GM21529 (cell line): ENCODE measurements around the gene TSPEAR.
"Not testable (repeated sequence)": the region's sequence is repeated elsewhere in the genome, so short reads cannot be mapped to it uniquely, and the experiment has no call there.

Experiments used
- ATAC-seq: cut with Tn5 transposase; IDR thresholded peaks from one replicate; pipeline ENCODE4 v1.9.1; 2021; ENCODE audit not compliant: unreplicated experiment

The TSPEAR gene

DNA sequence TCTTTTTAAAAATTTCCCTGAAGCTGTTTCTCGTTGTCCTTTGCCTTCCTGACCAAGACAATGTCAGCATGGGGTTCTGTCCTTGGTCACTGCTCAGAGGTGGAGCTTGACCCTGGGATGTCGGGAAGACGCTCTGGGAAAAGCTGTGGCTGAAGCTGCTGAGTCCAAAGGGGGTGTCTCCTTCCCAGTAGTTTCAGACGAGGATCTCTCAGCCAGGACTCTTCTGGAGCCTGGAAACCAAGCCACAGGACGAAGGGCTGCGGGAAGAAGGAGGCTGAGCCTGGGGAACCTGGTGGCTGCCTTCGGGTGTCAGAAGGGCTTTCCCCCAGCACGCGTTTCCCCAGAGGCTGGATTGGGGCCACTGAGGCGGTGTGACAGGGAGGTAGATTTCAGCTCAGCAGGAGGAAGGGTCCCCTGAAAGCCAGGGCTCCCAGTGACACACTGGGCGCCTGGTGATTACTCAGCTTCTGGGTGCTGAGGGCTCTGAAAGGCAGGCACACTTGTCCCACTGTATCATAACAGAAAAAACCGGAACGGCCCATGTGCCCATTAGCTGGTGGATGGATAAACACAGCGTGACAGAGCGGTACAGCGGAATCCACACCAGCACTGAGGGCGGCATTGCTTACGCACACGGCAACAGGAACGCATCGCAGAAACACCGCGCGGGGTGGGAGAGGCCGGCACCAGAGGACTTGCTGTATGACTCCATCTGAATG, 24.4 kb downstream of the TSPEAR start:
- ATAC-seq, result no peak

DNA sequence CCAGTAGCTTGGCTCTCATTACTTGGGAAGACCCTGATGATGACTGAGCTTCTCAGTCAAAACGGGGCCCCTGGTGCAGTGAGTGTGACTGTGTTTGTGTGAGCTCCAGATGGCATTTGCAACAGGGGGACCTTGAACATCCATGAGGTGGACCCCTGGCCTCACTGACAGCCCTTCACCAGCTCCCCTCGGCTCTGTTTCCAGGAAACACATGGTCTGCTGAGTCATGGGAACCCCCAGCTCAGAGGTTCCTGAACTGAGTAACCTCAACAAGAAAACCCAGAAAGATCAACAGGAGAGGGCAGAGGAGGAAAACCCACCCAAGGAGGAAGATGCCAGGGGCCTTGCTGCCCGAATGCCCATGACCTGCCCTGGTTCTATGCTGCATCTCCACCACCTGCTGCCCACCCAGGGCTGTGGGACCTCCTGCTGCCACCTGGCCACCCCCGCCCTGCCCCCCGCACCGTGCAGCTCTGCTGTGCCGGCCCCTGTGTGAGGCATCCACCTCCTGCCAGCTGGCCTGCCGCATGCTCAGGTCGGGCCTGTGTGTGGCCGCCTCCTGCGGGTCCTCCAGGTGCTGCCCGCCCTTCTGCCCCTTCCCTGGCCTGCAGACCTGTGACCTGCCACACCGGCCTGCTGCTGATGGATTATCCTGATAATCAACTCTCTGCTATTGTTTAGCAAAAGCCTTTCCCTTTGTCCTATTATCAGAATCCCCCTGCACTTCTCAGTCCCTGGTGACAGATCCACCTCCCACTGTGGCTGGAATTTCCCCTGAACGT, 25.2 kb downstream of the TSPEAR start:
- ATAC-seq, result no peak

GRCh38 chr21:44685050-44685449, 26.3 kb downstream of the TSPEAR start:
- not testable (repeated sequence) for ATAC-seq

DNA sequence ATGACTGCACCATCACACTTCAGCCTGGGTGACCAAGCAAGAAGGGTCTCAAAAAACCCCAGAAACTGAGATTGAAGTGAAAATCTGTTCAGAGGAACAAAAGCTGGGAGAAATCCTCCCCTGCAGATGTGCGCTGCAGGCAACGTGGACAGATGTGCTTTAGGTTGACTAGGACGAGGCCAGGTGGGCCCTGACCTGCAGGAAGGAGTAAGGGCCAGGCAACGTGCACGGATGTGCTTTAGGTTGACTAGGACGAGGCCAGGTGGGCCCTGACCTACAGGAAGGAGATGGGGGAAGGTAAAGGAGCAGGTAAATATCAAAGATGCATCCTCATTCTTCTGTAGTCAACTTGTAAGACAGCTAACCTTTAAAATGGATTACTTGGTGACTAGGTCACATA, 26.9 kb downstream of the TSPEAR start:
- no peak for ATAC-seq

GRCh38 chr21:44684077-44684476, 27.3 kb downstream of the TSPEAR start:
- no peak for ATAC-seq

DNA sequence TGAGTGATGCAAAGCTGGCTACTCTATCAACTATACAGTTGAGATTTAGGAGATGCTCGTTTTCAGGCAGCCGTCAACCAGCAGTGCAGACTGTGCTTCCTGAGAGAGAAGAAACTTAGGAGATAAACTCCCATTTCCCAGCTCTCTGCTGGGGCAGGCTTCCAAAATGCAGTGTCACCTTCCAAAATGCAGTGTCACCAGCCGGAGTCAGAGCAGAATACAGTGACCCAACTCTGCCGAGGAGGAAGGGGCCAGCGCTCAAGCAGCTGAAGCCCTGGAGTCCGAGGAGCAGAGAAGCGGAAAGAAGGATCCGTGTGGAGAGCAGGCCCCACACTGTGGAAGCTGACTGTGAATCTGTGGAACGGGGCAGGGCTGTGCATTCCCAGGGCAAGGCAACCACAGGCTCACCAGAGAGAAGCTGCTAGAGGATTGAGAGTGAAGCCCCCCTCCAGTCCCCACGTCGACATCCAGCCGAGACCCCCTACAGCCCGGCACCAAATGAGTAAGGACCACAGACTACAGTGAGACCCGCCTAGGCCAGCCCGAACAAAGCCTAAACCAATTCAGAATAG, 28.7 kb downstream of the TSPEAR start:
- ATAC-seq, result no peak

DNA sequence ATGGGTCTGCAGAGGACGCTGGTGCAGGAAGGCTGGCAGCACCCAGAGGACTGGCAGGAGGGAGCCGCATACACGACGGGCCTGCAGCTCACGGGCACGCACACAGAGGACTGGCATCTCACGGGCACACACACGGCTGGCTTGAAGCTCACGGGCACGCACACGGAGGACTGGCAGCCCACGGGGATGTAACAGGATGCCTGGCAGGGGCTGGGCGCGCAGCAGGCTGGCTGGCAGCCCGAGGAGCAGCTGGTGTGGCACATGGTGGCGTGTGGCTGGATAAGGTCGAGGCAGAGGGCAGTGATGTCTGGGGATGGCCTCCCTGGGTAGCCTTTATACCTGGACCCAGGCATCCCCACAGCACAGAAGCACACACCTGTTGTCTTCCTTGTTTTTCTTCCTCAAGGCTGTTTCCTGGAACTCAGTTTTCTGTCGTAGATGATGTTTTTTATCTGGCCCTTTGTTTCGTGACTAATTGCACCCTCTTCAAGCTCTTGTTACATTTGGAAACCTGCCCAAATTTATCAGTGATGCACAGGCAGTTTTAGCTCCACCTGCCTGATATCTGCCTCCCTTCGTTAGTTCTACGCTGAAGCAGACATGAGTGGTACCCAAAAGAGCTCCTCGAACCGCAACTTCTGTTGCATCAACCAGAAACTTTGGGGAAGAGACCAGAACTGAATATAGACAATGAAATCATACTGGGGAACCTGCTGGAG, 29.4 kb downstream of the TSPEAR start, which contains the start of gene KRTAP12-1:
Gene KRTAP12-1, minus strand, starts transcription at position 303 of the 719 bp plus-strand sequence. Its CDS starts 40 bp downstream, at position 263.
- no peak for ATAC-seq

- ATAC-seq, result no peak
Observed at GRCh38 chr21:44681152-44681551, 30.2 kb downstream of the TSPEAR start.

DNA sequence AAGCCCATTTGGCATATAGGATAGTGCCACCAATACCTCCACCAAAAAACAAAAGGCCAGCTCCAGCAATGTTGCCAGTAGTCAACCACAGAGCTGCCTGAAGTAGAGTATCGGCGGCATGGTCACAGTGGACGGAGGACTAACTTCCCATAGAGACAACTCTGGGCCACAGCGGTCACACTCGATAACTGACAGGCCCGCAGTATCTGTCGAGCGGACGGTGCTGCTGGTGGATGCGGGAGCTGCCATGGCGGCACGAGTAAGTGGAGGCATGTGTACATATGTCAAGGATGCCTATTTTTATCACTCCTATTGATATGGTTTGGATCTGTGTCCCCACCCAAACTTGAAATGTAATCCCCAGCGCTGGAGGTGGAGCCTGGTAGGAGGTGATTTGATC, 33.5 kb downstream of the TSPEAR start:
- ATAC-seq, result no peak

DNA sequence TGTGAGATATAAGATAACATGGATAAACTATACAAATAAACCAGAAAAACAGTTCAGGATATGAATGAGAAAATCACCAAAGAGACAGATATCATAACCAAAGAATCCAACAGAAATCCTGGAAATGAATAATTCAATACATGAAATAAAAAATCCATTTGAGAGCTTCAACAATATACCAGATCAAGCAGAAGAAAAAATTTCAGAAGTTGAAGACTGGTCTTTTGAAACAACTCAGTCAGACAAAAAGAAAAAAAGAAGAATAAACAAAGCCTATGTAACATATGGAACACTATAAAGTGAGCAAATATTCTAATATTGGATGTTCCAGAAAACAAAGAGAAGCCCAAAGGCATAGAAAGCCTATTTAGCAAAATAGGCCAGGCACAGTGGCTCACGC, 39.5 kb downstream of the TSPEAR start:
- no peak for ATAC-seq

- ATAC-seq, result no peak
Observed at GRCh38 chr21:44670642-44671432, 40.5 kb downstream of the TSPEAR start.

DNA sequence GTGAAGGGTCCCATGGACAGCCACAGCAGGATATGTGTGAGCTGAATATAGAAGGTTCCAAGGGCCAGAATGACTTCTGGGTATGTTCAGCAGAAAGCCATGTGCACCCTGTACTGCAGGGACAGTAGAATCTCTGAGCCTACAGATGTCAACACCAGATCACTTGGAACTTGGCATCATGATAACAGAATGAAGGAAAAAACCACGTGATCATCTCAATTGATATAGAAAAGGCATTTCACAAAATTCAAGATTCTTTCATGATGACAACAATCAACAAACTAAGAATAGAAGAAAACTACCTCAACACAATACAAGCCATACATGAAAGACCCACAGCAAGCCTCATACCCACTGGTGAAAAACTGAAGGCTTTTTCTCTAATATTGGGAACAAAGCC, 43.8 kb downstream of the TSPEAR start:
- no peak for ATAC-seq

DNA sequence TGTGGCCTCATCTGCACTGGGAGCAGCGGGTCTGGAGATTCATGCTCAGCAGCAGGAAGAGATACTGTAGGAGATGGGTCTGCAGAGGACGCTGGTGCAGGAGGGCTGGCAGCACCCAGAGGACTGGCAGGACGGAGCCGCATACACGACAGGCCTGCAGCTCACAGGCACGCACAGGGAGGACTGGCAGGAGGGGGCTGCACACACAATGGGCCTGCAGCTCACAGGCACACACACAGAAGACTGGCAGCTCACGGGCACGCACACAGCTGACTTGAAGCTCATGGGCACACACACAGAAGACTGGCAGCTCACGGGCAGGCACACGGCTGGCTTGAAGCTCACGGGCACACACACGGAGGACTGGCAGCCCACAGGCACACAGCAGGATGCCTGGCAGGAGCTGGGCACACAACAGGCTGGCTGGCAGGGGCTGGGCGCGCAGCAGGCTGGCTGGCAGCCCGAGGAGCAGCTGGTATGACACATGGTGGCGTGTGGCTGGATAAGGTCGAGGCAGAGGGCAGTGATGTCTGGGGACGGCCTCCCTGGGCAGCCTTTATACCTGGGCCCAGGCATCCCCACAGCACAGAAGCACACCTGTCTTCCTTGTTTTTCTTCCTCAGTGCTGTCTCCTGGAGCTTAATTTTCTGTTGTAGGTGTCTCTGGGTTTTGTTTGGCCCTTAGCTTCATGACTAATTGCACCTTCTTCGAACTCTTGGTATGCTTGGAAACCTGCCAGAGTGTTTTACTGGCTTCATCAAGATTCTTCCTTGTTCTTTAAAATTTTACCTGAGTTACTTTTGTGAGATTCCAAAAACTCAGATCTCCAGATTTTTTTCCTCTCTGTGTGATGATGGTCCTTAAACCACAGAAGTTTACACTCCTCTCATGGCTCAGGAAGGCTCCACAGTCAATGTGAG, 44.7 kb downstream of the TSPEAR start, which contains the start of gene KRTAP12-2:
Gene KRTAP12-2, minus strand, starts transcription at position 527 of the 920 bp plus-strand sequence. Its CDS starts 41 bp downstream, at position 486.
- no peak for ATAC-seq

GRCh38 chr21:44664691-44665090, 46.7 kb downstream of the TSPEAR start:
- no peak for ATAC-seq

DNA sequence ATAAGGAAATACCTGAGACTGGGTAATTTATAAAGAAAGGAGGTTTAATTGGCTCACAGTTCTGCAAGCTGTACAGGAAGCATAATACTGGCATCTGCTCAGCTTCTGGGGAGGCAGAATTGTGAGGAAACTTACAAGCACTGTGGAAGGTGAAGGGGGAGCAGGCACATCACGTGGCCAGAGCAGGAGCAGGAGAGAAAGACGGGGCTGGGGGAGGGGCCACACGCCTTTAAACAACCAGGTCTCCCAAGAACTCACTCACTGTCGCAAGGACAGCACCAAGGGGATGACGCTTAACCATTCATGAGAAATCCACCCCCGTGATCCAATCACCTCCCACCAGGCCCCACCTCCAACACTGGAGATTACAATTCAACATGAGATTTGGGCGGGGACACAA, 49.8 kb downstream of the TSPEAR start:
- not testable (repeated sequence) for ATAC-seq

GRCh38 chr21:44658913-44659595, 52.3 kb downstream of the TSPEAR start:
- ATAC-seq, result no peak

DNA sequence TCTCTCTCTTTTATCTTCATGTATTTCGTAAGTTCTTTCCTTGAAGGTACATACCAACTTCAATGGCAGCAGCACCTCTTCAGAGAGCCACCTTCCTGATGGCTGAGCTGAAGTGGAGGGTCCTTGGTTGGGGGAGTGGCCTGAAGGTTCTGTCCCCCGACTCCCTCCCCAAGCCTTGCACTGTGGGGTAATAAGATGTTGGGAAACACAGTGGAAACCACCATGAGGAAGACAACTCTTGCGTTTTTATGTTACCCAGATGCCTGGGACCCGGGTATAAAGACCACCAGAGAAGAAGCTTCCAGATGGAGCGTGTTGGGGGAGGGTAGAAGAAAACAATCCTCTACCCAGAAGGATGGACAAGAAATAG, 52.8 kb downstream of the TSPEAR start:
- no peak for ATAC-seq

DNA sequence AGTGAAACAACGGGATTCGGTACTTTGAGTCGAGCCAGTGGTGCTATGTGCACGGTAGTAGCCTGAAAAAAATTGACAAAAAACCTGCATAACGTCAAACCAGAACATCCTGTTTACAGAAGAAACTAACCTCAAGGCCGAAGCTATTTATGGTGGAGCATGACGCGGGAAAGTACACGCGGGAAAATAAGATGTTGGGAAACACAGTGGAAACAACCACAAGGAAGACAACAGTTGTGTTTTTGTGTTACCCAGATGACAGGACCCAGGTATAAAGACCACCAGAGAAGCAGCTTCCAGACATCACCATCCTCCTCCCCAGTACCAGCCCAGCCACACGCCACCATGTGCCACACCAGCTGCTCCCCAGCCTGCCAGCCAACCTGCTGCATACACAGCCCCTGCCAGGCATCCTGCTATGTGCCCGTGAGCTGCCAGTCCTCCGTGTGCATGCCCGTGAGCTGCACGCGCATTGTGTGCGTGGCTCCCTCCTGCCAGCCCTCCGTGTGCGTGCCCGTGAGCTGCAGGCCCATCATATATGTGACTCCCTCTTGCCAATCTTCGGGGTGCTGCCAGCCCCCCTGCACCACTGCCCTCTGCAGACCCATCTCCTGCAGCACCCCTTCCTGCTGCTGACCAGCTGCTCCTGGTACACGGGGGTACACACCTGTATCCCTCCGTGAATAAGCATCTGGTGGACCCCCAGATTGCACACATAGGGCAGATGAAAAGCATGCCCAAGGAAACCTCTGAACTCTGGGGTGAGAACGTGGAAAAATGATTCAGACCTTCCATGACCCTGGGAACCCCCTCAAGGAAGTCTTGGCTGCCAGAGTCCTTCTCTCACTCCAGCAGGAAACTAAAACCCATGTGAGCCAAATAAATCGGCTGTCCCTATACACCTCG, 53.5 kb downstream of the TSPEAR start, which contains the start of gene KRTAP12-3:
Gene KRTAP12-3, plus strand, starts transcription at position 298 of the 906 bp plus-strand sequence. Its CDS starts 48 bp downstream, at position 346.
- no peak for ATAC-seq
